Neural progenitor cell (in vitro differentiated cells): ENCODE measurements around the gene PTGER1. TPM values are rescaled to one million over a fixed set of nuclear protein-coding genes. Genes with fewer than 3 reads are reported as not detected.
"Not testable (repeated sequence)": the region's sequence is repeated elsewhere in the genome, so short reads cannot be mapped to it uniquely, and the experiment has no call there.

Source experiments
- DNase-seq: peaks from one replicate; pipeline ENCODE4 v3.0.0-alpha.2; 2016; ENCODE audit warnings: low spot score
- H2AFZ ChIP-seq: fragments of 200-600 bp; sonication (generic); replicated peaks from 2 replicates; pipeline ENCODE4 v1.6.1; 2016; ENCODE audit warnings: antibody characterized with exemption
- H3F3A ChIP-seq: fragments of 200-600 bp; sonication (generic); 2 replicates; pipeline ENCODE4 v1.6.1; 2016; ENCODE audit warnings: antibody characterized with exemption, low read depth
- H3K27ac ChIP-seq: fragments of 200-600 bp; sonication (generic); 2 replicates; pipeline ENCODE4 v1.5.1; 2016; ENCODE audit warnings: mild to moderate bottlenecking
- H3K27me3 ChIP-seq: fragments of 200-600 bp; sonication (generic); 2 replicates; pipeline ENCODE4 v1.6.1; 2016; ENCODE audit warnings: mild to moderate bottlenecking, moderate library complexity
- H3K36me3 ChIP-seq: fragments of 200-600 bp; sonication (generic); 2 replicates; pipeline ENCODE4 v1.5.1; 2016
- H3K4me1 ChIP-seq: fragments of 200-600 bp; sonication (generic); 2 replicates; pipeline ENCODE4 v1.6.1; 2016; ENCODE audit warnings: mixed run types
- H3K4me2 ChIP-seq: fragments of 200-600 bp; sonication (generic); 2 replicates; pipeline ENCODE4 v1.6.1; 2016
- H3K4me3 ChIP-seq: fragments of 200-600 bp; sonication (generic); 2 replicates; pipeline ENCODE4 v1.5.1; 2016
- H3K79me2 ChIP-seq: fragments of 200-600 bp; sonication (generic); 2 replicates; pipeline ENCODE4 v1.6.1; 2016; ENCODE audit warnings: low read depth
- H3K9ac ChIP-seq: fragments of 200-600 bp; sonication (generic); 2 replicates; pipeline ENCODE4 v1.6.1; 2016
- H3K9me3 ChIP-seq: fragments of 200-600 bp; sonication (generic); 2 replicates; pipeline ENCODE4 v1.5.1; 2016; ENCODE audit warnings: low read depth
- H4K20me1 ChIP-seq: fragments of 200-600 bp; sonication (generic); 2 replicates; pipeline ENCODE4 v1.6.1; 2016; ENCODE audit warnings: low read depth
- H3K27ac Mint-ChIP-seq: 3 replicates; pipeline ENCODE4 v1.8.0; 2021; ENCODE audit warnings: mixed read lengths
- H3K27me3 Mint-ChIP-seq: 2 replicates; pipeline ENCODE4 v1.8.0; 2022; ENCODE audit warnings: low read depth, mild to moderate bottlenecking, inconsistent platforms, moderate library complexity, mixed read lengths; ENCODE audit not compliant: insufficient read depth
- H3K36me3 Mint-ChIP-seq: 3 replicates; pipeline ENCODE4 v1.8.0; 2021; ENCODE audit warnings: mixed read lengths
- H3K4me1 Mint-ChIP-seq: 3 replicates; pipeline ENCODE4 v1.8.0; 2021; ENCODE audit warnings: mixed read lengths
- H3K4me3 Mint-ChIP-seq: 3 replicates; pipeline ENCODE4 v1.8.0; 2021; ENCODE audit warnings: mild to moderate bottlenecking, moderate library complexity, mixed read lengths
- H3K9me3 Mint-ChIP-seq: 3 replicates; pipeline ENCODE4 v1.8.0; 2020; ENCODE audit warnings: mixed read lengths
- EZH2 ChIP-seq: fragments of 200-600 bp; sonication (generic); IDR thresholded peaks from 2 replicates; pipeline ENCODE4 v1.6.1; 2017; ENCODE audit warnings: antibody characterized with exemption, mild to moderate bottlenecking, moderate library complexity
- EZH2phosphoT487 ChIP-seq: fragments of 200-600 bp; sonication (generic); IDR thresholded peaks from 2 replicates; pipeline ENCODE4 v1.6.1; 2017; ENCODE audit warnings: antibody characterized with exemption
- total RNA-seq: library from RNA; depleted of rRNA; stranded (reverse); fragments of >200 nt; gene quantifications from 2 replicates; pipeline ENCODE4 v1.2.3, GENCODE V29; 2015; ENCODE audit warnings: low replicate concordance
- TF ChIP-seq, protein P1 (sequence below): fragments of 200-600 bp; sonication (generic); IDR thresholded peaks from 2 replicates; pipeline ENCODE4 v1.5.1; 2017; ENCODE audit warnings: antibody characterized with exemption, mild to moderate bottlenecking

The PTGER1 gene
- total RNA-seq, 1 donor from 2014 or later: not detected

- H3K4me1 Mint-ChIP-seq: peaks cover 25% of the 10 kb centered on the region
- DNase-seq: no peak
- no peak for TF ChIP-seq EZH2
- TF ChIP-seq, protein P1, sequence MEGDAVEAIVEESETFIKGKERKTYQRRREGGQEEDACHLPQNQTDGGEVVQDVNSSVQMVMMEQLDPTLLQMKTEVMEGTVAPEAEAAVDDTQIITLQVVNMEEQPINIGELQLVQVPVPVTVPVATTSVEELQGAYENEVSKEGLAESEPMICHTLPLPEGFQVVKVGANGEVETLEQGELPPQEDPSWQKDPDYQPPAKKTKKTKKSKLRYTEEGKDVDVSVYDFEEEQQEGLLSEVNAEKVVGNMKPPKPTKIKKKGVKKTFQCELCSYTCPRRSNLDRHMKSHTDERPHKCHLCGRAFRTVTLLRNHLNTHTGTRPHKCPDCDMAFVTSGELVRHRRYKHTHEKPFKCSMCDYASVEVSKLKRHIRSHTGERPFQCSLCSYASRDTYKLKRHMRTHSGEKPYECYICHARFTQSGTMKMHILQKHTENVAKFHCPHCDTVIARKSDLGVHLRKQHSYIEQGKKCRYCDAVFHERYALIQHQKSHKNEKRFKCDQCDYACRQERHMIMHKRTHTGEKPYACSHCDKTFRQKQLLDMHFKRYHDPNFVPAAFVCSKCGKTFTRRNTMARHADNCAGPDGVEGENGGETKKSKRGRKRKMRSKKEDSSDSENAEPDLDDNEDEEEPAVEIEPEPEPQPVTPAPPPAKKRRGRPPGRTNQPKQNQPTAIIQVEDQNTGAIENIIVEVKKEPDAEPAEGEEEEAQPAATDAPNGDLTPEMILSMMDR: no peak
- TF ChIP-seq EZH2phosphoT487: no peak
- H3K9me3 Mint-ChIP-seq: no peaks in the 10 kb centered on the region
- Histone ChIP-seq H3K9me3 (no peaks in the 10 kb centered on the region), H4K20me1 (no peaks in the 10 kb centered on the region), H3K9ac (no peak overlapping the region), H3F3A (peaks cover 8% of the 10 kb centered on the region), H3K4me1 (no peaks in the 10 kb centered on the region), H2AFZ (no peak overlapping the region), H3K4me2 (no peak overlapping the region), H3K27ac (no peak overlapping the region), H3K36me3 (no peaks in the 10 kb centered on the region), H3K27me3 (no peaks in the 10 kb centered on the region), H3K79me2 (no peaks in the 10 kb centered on the region), H3K4me3 (no peak overlapping the region)
- H3K27me3 Mint-ChIP-seq: peaks cover 9% of the 10 kb centered on the region
- H3K27ac Mint-ChIP-seq: no peak overlapping the region
- H3K36me3 Mint-ChIP-seq: no peaks in the 10 kb centered on the region
- H3K4me3 Mint-ChIP-seq: no peak overlapping the region
These were observed 32.8 kb upstream of the PTGER1 start for GRCh38 chr19:14507704-14508542.

- H3F3A ChIP-seq: peaks cover 5% of the 10 kb centered on the region
- Mint-ChIP-seq H3K4me3 (no peak overlapping the region), H3K9me3 (no peaks in the 10 kb centered on the region), H3K4me1 (peaks cover 20% of the 10 kb centered on the region), H3K27ac (no peak overlapping the region), H3K36me3 (no peaks in the 10 kb centered on the region), H3K27me3 (peaks cover 9% of the 10 kb centered on the region)
- H3K79me2 ChIP-seq: no peaks in the 10 kb centered on the region
- peak overlapping the region; percentile 70 for H2AFZ ChIP-seq
- no peak overlapping the region for H3K9ac ChIP-seq
- no peaks in the 10 kb centered on the region for H3K4me1 ChIP-seq
- H3K27ac ChIP-seq: no peak overlapping the region
- H3K9me3 ChIP-seq: no peaks in the 10 kb centered on the region
- H3K4me2 ChIP-seq: no peak overlapping the region
- no peaks in the 10 kb centered on the region for H3K27me3 ChIP-seq
- TF ChIP-seq EZH2phosphoT487 (no peak), EZH2 (no peak)
- TF ChIP-seq, protein P1: peak; percentile 82
- no peaks in the 10 kb centered on the region for H3K36me3 ChIP-seq
- peak; percentile 70 for DNase-seq
- no peak overlapping the region for H3K4me3 ChIP-seq
- no peaks in the 10 kb centered on the region for H4K20me1 ChIP-seq
These were observed 30.5 kb upstream of the PTGER1 start for GRCh38 chr19:14505488-14506239.

- not testable (repeated sequence) for H3K79me2 ChIP-seq, H3K9me3 Mint-ChIP-seq, H3K27ac Mint-ChIP-seq, DNase-seq, H3K36me3 ChIP-seq, H3K27me3 ChIP-seq, H3K4me2 ChIP-seq, H2AFZ ChIP-seq, H3K27ac ChIP-seq, H3F3A ChIP-seq, H3K27me3 Mint-ChIP-seq, H4K20me1 ChIP-seq, H3K9ac ChIP-seq, H3K36me3 Mint-ChIP-seq, H3K4me3 Mint-ChIP-seq, H3K4me3 ChIP-seq, H3K4me1 ChIP-seq, H3K9me3 ChIP-seq
- H3K4me1 Mint-ChIP-seq: peaks cover 13% of the 10 kb centered on the region
These were observed 29.4 kb upstream of the PTGER1 start for GRCh38 chr19:14504575-14504974.

GRCh38 chr19:14503285-14503684 is 28.1 kb upstream of the PTGER1 start:
- no peaks in the 10 kb centered on the region for H3K36me3 ChIP-seq
- no peak overlapping the region for H3K4me2 ChIP-seq
- no peaks in the 10 kb centered on the region for H3K36me3 Mint-ChIP-seq
- no peaks in the 10 kb centered on the region for H3K79me2 ChIP-seq
- no peak overlapping the region for H3K27ac Mint-ChIP-seq
- H3K4me1 Mint-ChIP-seq: peaks cover 10% of the 10 kb centered on the region
- H3K9me3 ChIP-seq: no peaks in the 10 kb centered on the region
- no peaks in the 10 kb centered on the region for H3K4me1 ChIP-seq
- peaks cover 5% of the 10 kb centered on the region for H3F3A ChIP-seq
- no peak overlapping the region for H3K9ac ChIP-seq
- H3K27me3 Mint-ChIP-seq: peaks cover 6% of the 10 kb centered on the region
- no peaks in the 10 kb centered on the region for H3K27me3 ChIP-seq
- no peak overlapping the region for H2AFZ ChIP-seq
- no peak overlapping the region for H3K4me3 Mint-ChIP-seq
- no peaks in the 10 kb centered on the region for H4K20me1 ChIP-seq
- no peaks in the 10 kb centered on the region for H3K9me3 Mint-ChIP-seq
- no peak for TF ChIP-seq EZH2
- TF ChIP-seq, protein P1: no peak
- TF ChIP-seq EZH2phosphoT487: no peak
- DNase-seq: no peak
- no peak overlapping the region for H3K4me3 ChIP-seq
- H3K27ac ChIP-seq: no peak overlapping the region
